AG10803 (cell line): ENCODE results near the gene TMEM184C.
A peak's percentile ranks its signal among the peaks of the same experiment; 100 is the strongest.

Source experiments
- DNase-seq: peaks from one replicate; pipeline ENCODE4 v3.0.0; 2010; ENCODE audit warnings: low read depth
- H3K4me3 ChIP-seq: 2 replicates; pipeline ENCODE4 v1.5.1; 2011; ENCODE audit warnings: mild to moderate bottlenecking, low read length, control low read depth
- CTCF ChIP-seq: conservative IDR thresholded peaks from 2 replicates; pipeline ENCODE4 v1.5.1; 2011; ENCODE audit warnings: mild to moderate bottlenecking, low read length, control low read depth, inconsistent platforms

TMEM184C gene

GRCh38 chr4:147691820-147692219 lies 74.6 kb downstream of the TMEM184C start:
- TF ChIP-seq CTCF = no peak
- no peak overlapping the region for H3K4me3 ChIP-seq
- DNase-seq = no peak

- DNase-seq = no peak
- TF ChIP-seq CTCF = no peak
- H3K4me3 ChIP-seq = no peak overlapping the region
Observed at GRCh38 chr4:147693218-147693617, 76.0 kb downstream of the TMEM184C start.

GRCh38 chr4:147696866-147697265 lies 79.7 kb downstream of the TMEM184C start:
- no peak for DNase-seq
- TF ChIP-seq CTCF = no peak
- no peak overlapping the region for H3K4me3 ChIP-seq

GRCh38 chr4:147704846-147705245 lies 87.6 kb downstream of the TMEM184C start:
- DNase-seq = no peak
- H3K4me3 ChIP-seq = no peak overlapping the region
- no peak for TF ChIP-seq CTCF

GRCh38 chr4:147707892-147708672 lies 90.9 kb downstream of the TMEM184C start:
- no peak overlapping the region for H3K4me3 ChIP-seq
- DNase-seq = peak; percentile 44
- TF ChIP-seq CTCF = peak; percentile 91

GRCh38 chr4:147709999-147710398 lies 92.8 kb downstream of the TMEM184C start:
- no peak overlapping the region for H3K4me3 ChIP-seq
- peak; percentile 29 for DNase-seq
- TF ChIP-seq CTCF = no peak

- no peak overlapping the region; the same call in 1 of the 2 replicates for H3K4me3 ChIP-seq
- TF ChIP-seq CTCF = no peak
- peak; percentile 95 for DNase-seq
Observed at GRCh38 chr4:147714575-147715401, 97.6 kb downstream of the TMEM184C start.
